Keratinocyte (primary cell): ENCODE data around the gene WFIKKN1.

Experiments used
- CTCF ChIP-seq, 3 experiments: IDR thresholded peaks in 1 of 3; conservative IDR thresholded peaks in 1 of 3; optimal IDR thresholded peaks in 1 of 3; 2 replicates in 2 of 3; 3 replicates in 1 of 3; pipeline versions ENCODE3 to v1.5.1; 2011; ENCODE audit warnings: low read length in 3 of 3, mild to moderate bottlenecking in 3 of 3, moderate library complexity in 2 of 3, control low read depth in 1 of 3, inconsistent platforms in 1 of 3; ENCODE audit not compliant: insufficient read depth in 2 of 3; ENCODE audit errors: extremely low read depth in 1 of 3
- EZH2 ChIP-seq: IDR thresholded peaks from one replicate; pipeline ENCODE4 v1.6.1; 2012; ENCODE audit warnings: inconsistent platforms, mild to moderate bottlenecking, low read length, moderate library complexity

- TF ChIP-seq CTCF (optimal IDR thresholded peaks at IDR 0.05 in 1 of 3, IDR thresholded peaks at IDR 0.05 in 1 of 3, conservative IDR thresholded peaks at IDR 0.05 in 1 of 3; ENCODE audit: extremely low read depth in 1 of 3, insufficient read depth in 2 of 3, low read length in 3 of 3) (no peak), EZH2 (no peak)
These were observed 16.6 kb downstream of the WFIKKN1 start for GRCh38 chr16:647173-647902.
